Cardiac muscle cell (in vitro differentiated cells and primary cell): ENCODE data around the gene ASCC3. TPM values are rescaled to one million over a fixed set of nuclear protein-coding genes. Genes with fewer than 3 reads are reported as not detected.
A peak's percentile ranks its signal among the peaks of the same experiment; 100 is the strongest.

Source experiments
- DNase-seq, 2 donors: peaks; one replicate each; pipeline versions ENCODE4 v3.0.0 to v3.0.0-alpha.2; 2010 to 2017; ENCODE audit warnings: low read depth in 1 of 2, low spot score in 1 of 2
- H3K27ac ChIP-seq: fragments of 200-600 bp; sonication (generic); 2 replicates; pipeline ENCODE4 v1.5.1; 2016
- H3K27me3 ChIP-seq: fragments of 200-600 bp; sonication (generic); 2 replicates; pipeline ENCODE4 v1.6.0; 2016; ENCODE audit warnings: control low read depth
- H3K36me3 ChIP-seq: fragments of 200-600 bp; sonication (generic); 2 replicates; pipeline ENCODE4 v1.5.1; 2016; ENCODE audit warnings: control low read depth
- H3K4me1 ChIP-seq: fragments of 200-600 bp; sonication (generic); 2 replicates; pipeline ENCODE4 v1.8.1; 2017; ENCODE audit warnings: low read depth, mild to moderate bottlenecking, mixed run types
- H3K4me3 ChIP-seq: fragments of 200-600 bp; sonication (generic); 2 replicates; pipeline ENCODE4 v1.5.1; 2016; ENCODE audit warnings: mild to moderate bottlenecking
- H3K9me3 ChIP-seq: fragments of 200-600 bp; sonication (generic); 2 replicates; pipeline ENCODE4 v1.5.1; 2017; ENCODE audit warnings: low read depth, mild to moderate bottlenecking, control low read depth
- CTCF ChIP-seq: IDR thresholded peaks from 2 replicates; pipeline ENCODE4 v1.5.1; 2012; ENCODE audit warnings: low read depth, mild to moderate bottlenecking, low read length
- polyA plus RNA-seq: library from polyadenylated mRNA; unstranded; fragments of >200 nt; fragmentation: Nextera tagmentation; extraction: Ambion mirVana; gene quantifications from 2 replicates; pipeline ENCODE4 v1.2.1, GENCODE V29; 2016
- total RNA-seq: library from RNA; depleted of rRNA; stranded (reverse); fragments of >200 nt; gene quantifications from 2 replicates; pipeline ENCODE4 v1.2.3, GENCODE V29; 2016

ASCC3 gene
- total and polyA plus RNA-seq, 2 experiments from 2014 or later: 29.3 to 33.7 TPM

GRCh38 chr6:100818066-100818465 lies 63.1 kb downstream of the ASCC3 start:
- Histone ChIP-seq H3K4me3 (no peak overlapping the region), H3K4me1 (no peaks in the 10 kb centered on the region), H3K27ac (no peak overlapping the region), H3K36me3 (no peaks in the 10 kb centered on the region), H3K27me3 (no peaks in the 10 kb centered on the region), H3K9me3 (no peaks in the 10 kb centered on the region)
- DNase-seq: no peak
- no peak for TF ChIP-seq CTCF

- no peak for TF ChIP-seq CTCF
- Histone ChIP-seq H3K27ac (no peak overlapping the region), H3K36me3 (no peaks in the 10 kb centered on the region), H3K27me3 (no peaks in the 10 kb centered on the region), H3K4me3 (no peak overlapping the region), H3K9me3 (no peaks in the 10 kb centered on the region), H3K4me1 (no peaks in the 10 kb centered on the region)
- no peak for DNase-seq
These were observed 71.1 kb downstream of the ASCC3 start for GRCh38 chr6:100810015-100810414.

GRCh38 chr6:100809346-100809745 lies 71.8 kb downstream of the ASCC3 start:
- DNase-seq: no peak
- no peaks in the 10 kb centered on the region for H3K4me1 ChIP-seq
- no peak overlapping the region for H3K4me3 ChIP-seq
- no peaks in the 10 kb centered on the region for H3K9me3 ChIP-seq
- H3K27ac ChIP-seq: no peak overlapping the region
- no peaks in the 10 kb centered on the region for H3K36me3 ChIP-seq
- TF ChIP-seq CTCF: no peak
- H3K27me3 ChIP-seq: no peaks in the 10 kb centered on the region

GRCh38 chr6:100808638-100809275 lies 72.4 kb downstream of the ASCC3 start:
- no peaks in the 10 kb centered on the region for H3K4me1 ChIP-seq
- H3K27ac ChIP-seq: no peak overlapping the region
- TF ChIP-seq CTCF: no peak
- no peak for DNase-seq
- H3K9me3 ChIP-seq: no peaks in the 10 kb centered on the region
- H3K27me3 ChIP-seq: no peaks in the 10 kb centered on the region
- H3K4me3 ChIP-seq: no peak overlapping the region
- H3K36me3 ChIP-seq: no peaks in the 10 kb centered on the region

GRCh38 chr6:100806296-100806695 lies 74.8 kb downstream of the ASCC3 start:
- no peaks in the 10 kb centered on the region for H3K36me3 ChIP-seq
- no peaks in the 10 kb centered on the region for H3K9me3 ChIP-seq
- no peak for TF ChIP-seq CTCF
- DNase-seq: peak in 1 of 2 donors; percentile 22
- H3K4me1 ChIP-seq: no peaks in the 10 kb centered on the region
- H3K27ac ChIP-seq: no peak overlapping the region
- H3K4me3 ChIP-seq: no peak overlapping the region
- H3K27me3 ChIP-seq: no peaks in the 10 kb centered on the region
